Measurements from ENCODE around the gene CEP192.

DNA sequence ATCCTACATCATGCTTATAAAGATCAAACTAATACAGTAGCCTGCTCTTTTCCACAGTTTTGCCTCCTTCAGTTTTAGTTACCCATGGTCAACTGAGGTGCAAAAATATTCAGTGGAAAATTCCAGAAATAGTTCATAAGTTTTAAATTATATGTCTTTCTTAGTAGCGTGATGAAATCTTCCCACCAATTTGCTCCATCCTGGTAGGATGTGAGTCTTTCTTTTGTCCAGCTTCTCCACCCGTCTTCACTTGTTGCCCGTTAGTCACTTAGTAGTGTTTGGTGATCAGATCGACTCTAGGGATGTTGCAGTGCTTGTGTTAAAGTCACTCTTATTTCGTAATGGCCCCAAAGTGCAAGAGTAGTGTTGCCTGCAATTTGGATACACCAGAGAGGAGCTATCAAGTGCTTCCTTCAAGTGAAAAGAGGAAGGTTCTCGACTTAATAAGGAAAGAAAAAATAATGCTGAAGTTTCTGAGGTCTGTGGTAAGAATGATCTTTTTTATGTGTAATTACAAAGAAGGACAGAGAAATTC lies 57.0 kb downstream of the CEP192 start:
- TF ChIP-seq POLR2A (IDR thresholded peaks at IDR 0.05), result no peak
- no peak for TF ChIP-seq CTCF (IDR thresholded peaks at IDR 0.05)
